GM19324 (cell line): ENCODE results near the gene UNC79.

Experiments
- ATAC-seq: cut with Tn5 transposase; IDR thresholded peaks from one replicate; pipeline ENCODE4 v1.9.1; 2021; ENCODE audit warnings: mild to moderate bottlenecking, moderate library complexity; ENCODE audit not compliant: unreplicated experiment, low FRiP score

UNC79 gene

DNA sequence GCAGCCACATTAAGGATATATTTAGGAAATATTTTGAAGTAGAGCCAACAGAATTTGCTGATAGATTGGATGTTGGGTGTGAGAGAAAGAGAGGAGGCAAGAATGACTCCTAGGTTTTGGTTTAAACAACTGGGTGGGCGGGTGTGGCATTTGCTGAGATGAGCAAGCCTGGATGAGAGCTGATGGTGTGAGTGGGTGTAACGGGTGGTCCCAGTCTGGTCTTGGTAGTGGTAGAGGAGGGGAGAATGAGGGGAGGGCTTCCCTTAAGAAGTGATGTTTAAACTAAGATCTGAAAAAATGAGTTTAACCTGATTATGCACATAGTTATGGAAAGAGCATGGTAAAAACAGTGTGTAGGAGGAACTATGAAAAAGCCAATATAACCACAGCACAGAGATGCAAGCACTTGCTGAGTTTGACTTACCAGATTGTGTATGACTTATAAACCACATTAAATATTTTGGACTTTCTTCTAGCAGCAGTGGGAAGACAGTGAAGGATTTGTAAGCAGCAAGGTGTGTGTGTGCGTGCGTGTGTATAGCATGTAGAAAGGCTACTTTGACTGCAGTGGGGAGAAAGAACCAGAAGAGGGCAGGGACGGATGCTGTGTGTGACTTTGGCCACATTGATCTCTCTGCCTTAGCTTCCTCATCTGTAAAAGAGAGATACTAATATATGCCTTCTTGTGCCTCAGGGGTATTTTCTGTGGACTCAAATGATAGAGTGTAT lies 217.9 kb downstream of the UNC79 start:
- no peak for ATAC-seq

DNA sequence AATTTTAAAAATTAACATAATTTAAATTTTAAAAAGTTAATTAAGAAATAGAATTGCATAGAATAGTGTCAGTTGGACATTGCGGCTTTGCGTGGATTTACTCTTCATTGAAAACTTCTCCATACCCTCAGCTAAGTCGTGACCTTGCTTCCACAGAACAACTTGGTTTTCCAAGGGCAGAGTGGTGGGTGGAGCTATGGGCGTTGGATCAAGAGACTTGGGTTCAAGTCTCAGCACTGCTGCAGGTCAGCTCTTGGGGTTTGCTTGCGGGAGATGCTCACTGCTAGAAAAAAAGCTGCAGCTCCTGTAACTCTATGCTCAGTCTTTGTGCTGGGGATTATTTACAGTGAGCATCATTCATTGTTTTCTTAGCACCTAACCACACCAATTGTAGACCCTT lies 223.9 kb downstream of the UNC79 start:
- ATAC-seq = no peak

DNA sequence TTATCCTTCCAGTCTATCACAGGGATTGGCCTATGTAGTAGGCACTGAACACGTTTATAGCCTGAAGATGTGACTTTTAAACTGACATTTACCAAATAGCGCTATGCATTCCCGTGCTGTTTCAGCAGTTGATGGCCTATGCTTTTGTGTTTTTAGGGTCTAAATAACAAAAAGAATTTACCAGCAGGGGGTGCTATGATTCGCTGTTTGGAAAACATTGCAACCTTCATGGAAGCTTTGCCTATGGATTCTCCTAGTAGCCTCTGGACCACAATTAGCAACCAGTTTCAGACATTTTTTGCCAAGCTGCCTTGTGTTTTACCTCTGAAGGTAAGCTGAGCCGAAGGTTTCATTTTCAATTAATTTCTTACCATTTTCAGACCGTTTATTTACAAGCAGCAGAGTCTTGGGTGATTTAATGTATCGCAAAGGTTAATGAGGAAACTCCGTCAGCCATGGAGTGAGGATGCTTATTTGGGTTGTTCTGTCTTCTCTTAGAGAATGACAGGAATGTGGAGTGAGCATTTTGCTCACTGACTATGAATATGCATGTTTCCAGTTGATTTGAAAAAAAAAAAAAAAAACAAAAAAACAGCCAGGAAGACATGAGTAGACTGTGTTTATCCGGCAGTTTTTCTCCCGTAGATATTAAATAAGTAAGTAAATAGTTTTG lies 224.5 kb downstream of the UNC79 start:
- no peak for ATAC-seq

DNA sequence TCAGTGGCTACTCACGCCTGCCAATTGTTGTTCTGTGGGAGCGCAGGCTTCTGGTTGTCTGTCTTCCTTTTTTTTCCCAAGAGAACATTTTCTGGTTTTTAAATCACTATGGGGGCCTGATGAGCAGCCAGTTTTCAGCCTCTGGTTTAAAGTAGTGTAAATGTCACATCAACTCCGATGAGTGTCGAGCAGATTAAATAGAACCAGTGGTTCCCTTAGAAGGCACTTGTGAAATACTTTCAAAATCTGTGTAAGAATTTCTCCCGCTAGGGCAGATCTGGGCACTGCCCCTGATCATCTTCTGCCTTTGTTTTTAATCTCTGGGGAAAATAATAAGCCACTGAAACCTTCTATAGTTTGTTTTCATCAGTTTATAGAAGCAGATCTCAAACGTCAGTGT lies 227.1 kb downstream of the UNC79 start:
- no peak for ATAC-seq

DNA sequence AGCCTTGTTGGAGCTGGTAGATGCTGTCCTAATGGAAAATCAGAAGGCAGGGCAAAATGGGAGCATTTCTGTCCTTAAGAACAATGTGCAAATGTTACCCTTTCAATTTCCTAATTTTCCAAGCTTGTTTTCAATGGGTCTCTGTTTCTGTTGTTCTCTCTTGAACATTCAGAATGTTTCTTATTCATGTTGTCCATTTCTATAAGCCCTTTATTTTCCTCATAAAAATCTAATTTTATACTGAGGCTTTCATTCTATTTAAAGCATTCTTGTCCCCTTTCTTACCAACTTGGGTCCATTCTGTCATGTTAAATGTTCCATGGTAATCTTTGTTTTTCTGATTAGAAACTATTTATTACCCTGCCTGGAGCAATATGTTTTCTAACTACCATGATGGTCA lies 232.6 kb downstream of the UNC79 start:
- ATAC-seq = no peak

DNA sequence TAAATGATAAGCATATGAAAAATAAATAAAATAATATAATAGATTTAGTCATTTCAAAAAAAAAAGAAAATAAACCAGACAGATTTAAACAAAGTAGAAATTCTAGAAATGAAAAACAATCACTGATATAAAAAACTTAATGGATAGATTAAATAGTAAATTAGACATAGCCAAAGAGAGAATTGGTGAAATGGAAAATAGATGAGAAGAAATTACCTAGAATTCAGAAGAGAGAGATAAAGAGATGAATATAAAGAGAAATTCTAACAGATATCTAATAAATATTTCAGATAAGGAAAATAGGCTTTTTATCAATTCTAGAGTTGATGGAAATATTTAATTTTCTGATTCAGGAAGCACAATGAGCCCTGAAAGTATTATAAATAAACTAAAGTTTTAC lies 234.4 kb downstream of the UNC79 start:
- no peak for ATAC-seq

DNA sequence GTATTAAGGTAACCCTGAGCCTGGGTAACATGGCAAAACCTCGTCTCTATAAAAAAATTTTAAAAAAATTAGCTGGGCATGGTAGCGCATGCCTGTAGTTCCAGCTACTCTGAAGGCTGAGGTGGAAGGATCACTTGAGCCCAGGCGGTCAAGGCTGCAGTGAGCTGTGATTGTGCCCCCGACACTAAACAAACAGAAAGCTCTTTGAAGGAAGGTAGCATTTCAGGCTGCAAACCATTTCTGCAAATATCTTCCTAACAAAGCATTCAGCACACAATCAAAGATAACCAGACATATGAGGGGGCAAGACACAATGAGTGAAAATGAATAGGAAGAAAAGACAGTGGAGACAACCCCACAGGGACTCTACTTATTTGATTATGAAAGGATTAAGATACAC lies 238.9 kb downstream of the UNC79 start:
- no peak for ATAC-seq

DNA sequence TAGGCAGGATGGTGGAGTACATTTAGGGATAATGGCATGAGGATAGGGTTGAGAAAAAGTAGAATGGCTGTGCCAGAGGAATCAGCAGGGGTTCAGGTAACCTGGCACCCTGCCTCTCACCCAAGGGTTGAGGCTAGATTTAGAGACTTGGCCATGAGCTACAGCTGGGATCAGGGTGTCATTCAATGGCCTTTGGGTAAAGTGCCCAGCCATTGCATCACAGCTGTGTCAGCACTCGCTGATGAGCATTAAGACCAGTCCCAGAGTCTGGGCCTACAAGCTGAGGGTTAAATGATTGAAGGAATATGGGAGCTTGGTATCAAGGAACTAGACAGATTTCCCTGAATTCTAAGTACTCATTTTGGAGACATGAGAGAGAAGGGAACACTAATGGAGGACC lies 243.6 kb downstream of the UNC79 start:
- ATAC-seq = no peak

DNA sequence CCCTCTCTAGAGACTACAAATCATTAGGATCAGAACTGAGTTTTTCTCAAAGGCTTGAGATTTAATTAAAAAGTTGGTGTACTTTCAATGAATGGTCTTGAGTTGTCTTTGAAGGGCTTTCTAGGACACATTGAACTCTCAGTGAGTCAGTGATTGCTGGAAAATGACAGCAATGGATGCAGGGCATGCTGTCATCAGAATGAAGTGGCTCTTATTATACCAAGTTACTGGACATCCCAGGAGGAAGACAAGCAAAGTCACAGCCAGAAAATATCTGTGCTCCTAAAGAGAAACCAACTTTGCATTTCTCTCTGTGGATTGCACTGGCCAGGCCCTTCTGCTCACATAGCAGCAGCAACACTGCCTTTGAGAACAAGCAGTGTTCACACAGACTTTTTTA lies 244.9 kb downstream of the UNC79 start:
- no peak for ATAC-seq

DNA sequence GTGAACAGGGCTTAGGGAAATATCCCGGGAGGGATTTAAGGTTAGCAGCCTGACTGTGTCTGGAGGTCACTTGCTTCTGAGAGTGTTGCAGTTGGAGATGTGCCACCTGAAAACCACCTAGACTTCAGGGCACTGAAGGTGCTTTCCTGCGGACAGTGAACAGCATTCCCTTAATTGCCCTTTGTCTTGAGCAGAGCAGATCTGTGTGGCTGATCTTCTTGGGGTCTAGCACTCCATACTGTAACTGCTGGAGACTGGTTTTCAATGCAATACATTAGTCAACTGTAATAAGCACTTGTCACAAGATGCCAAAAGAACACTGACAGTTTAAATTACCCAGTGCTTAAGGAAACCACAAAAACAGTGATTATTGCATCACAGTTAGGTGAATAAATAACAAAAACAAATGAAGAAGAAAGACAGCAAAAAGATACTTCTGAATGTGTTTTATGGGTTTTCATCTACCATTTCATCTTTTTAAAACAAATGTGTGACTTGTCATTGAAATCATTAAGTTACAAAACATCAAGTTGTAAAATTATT lies 245.7 kb downstream of the UNC79 start:
- ATAC-seq = no peak

DNA sequence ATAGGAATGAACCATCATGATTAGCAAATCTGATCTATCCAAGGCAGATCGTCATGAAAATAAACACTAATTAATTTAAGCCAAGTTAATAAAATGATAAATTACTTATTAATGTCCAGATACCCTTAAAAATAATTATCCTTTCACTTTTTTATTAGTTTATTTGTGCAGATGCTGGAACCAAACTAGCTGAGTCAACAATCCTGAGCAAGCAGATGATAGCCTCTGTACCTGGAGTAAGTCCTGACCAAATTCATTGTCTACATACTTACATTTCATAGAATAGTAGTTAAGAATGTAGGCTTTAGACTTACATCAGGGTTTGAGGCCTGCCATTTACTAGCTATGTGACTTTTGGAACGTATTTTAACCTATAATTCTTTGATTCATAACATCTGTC lies 251.7 kb downstream of the UNC79 start:
- ATAC-seq = no peak

DNA sequence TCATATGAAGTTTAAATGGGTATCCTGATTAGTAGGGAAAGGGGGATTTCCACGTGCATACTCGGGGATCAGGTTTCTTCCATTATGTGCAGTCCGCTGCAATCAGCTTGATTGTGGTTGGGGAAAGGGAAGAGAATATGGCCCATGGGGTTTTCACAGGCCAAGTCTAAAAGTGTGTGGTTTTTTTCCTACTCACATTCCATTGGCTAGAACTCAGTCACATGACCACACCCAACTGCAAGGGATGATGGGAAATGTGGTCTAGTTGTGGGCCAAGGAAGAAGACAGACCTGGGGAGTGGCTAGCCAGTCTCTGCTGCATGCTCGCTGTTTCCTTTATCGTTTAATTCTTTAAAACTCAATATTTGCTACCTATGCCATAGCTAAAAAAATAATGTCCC lies 252.5 kb downstream of the UNC79 start:
- ATAC-seq = no peak

DNA sequence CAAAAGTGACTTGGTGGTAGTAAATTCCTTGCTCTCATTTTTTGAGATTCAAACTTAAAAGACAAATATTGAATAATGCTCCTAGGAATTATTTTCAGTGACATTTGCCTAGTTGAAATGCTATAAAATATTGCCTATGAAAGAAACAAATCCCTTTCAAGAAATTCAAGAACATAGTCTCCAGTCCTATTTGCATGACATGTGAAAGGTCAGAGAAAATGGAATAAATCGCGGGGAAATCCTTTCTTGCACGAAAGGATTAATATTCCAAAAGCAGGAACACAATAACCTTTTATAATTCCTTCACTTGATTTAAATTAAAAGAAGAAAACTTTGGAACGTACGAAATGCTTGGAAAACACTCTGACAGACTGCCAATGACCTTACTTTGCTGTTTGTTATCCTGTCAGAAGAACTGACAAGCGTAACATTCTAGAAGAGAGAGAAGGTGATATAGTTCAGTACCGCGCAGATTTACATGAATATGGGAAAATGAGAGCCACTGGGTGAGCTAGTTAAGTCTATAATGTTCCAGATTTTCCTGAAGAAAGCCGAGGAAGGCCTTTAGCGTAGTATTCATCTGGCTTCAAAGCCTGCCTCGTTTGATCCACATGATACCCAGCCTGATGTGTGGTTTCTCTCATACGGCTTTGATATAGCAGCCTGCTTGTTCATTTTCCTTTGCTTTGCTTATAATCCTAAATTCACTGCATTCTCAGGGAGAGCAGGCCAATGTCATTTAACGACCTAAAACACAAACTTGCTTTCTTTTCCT lies 254.6 kb downstream of the UNC79 start:
- ATAC-seq = no peak

DNA sequence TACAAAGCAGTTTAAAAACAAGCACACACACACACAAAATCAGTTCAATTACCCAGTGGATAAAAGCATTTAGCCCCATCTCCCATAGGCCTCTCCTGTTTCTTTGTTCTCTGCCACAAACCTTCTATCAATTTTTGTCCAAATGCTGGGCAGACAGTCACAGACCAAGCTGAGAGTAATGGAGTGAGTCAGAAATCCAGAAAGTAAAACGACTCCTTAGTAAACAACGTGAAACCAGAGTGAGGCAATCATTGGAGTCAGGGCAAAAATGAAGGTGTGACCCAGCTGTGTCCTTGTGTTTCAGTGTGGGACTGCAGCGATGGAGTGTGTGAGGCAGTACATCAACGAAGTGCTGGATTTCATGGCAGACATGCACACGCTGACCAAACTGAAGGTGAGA lies 255.5 kb downstream of the UNC79 start:
- ATAC-seq = no peak

DNA sequence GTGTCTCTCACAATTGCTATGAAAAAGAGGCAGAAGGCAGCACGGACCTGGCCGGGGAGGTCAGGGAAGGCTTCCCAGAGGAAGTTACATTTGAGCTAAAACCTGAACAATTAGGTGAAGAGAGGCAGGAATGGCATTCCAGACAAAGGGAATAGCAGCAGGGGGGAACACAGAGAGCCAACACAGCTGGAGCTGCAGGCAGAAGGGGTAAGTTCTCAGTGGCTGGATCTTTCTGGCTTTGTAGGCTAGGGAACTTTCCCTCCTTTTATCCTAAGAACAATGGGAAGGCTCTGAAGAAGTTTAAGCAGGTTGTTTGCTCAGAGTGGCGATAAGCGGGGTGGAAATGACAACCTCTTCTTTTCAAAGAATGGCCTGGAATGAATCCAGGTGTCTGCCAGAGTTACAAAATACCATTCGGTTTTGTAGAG lies 257.5 kb downstream of the UNC79 start:
- ATAC-seq = no peak

DNA sequence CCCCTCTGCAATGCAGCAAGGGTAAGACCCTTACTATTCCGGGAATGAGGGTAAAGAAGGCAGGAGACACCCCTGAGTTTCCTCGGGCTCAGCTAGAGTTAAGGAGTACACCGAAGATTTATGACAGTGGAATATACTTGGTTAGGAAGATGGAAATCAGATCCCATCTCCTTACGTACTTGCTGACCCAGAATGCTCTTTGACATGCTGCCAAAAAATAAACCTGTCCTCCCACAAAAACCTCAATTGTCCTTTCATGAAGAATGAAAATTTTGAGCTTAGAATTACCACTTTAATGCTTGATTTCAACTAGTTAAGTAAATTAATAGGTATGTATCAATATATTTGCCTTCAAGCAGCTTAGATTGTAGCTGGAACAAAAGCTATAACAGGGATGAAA lies 258.1 kb downstream of the UNC79 start:
- ATAC-seq = no peak

DNA sequence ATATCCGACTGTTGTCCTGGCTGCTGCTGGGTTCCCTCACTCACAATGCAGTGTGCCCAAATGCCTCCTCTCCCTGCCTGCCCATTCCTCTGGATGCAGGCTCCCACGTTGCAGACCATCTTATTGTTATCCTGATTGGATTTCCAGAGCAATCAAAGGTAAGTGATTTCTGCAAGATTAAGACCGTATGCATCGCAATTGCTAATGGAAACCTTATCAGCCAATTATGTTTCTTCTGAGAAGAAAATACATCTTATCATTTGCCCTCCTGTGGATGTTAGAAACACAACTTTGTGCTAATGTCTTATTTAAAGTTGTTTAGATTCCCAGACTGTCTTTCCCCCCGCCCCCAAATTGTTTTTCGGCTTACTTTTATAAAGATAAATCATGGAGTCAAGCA lies 259.4 kb downstream of the UNC79 start:
- ATAC-seq = no peak

DNA sequence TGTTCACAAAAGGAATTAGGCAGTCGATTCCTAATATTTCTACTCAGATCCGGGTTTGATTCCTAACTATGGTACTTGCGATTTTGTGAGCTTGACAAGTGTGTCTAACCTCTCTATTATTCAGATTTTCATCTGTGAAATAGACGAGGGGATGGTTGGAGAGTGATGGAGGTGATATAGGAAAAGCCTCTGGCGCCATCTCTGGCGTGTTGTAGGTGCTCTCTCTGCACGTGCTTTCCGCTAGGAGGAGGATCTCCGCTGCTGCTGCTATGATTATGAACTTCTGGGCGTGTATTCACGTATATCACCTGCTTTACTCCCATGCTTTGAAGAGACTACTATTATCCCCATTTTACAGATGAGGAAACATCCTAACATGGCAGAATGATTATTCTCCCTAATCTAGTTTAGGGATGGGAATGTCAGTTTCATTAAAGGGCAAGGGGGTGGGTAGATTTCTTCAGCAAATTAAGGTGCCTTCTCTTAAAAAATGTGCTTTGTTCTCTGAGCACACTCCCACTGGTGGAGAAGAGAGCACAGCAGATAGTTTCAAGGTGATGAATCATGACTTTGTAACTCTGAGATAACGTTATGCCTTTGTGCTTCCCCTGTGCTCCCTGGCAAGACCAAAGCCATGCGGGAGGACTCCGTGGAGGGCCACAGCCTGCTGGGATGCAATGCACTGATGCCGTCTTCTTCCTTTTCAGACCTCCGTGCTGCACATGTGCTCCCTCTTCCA lies 260.5 kb downstream of the UNC79 start:
- ATAC-seq = no peak

DNA sequence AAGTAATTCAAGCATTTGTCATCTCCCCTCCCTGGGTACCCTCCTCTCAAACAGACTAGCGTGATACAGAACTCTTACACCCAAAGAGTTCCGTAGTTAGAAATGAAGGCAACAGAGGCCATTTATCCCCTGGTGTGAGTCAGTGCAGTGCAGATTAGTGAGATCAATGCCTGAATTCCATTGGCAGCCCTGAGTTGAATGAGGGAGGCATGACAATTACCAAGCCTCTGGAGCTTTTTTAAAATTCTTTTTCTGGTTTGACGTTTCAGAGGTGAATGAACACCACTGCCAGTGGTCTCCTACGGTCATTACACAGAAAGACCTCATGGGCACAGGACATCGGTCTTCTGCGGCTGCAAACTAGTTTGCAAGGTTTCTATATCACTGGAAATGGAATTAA lies 263.2 kb downstream of the UNC79 start:
- ATAC-seq = no peak

DNA sequence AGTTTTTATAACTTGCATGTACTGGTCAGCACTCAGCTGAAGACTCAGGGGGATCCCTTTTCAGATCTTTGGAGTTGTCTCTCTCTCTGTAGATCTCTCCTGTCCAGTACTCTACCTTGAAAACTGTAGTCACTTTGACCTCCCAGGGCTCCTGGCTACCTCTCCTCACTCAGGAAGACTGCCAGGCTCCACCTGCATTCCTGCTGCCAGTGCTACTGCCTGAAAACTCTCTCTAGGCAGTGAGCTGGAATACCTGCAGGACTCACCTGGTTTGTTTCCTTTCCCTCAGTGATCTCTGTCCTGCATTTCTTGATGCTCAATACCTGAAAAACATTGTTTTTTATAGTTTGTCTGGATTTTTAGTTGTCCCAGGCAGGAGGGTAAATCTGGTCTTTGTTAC lies 270.2 kb downstream of the UNC79 start:
- ATAC-seq = no peak

DNA sequence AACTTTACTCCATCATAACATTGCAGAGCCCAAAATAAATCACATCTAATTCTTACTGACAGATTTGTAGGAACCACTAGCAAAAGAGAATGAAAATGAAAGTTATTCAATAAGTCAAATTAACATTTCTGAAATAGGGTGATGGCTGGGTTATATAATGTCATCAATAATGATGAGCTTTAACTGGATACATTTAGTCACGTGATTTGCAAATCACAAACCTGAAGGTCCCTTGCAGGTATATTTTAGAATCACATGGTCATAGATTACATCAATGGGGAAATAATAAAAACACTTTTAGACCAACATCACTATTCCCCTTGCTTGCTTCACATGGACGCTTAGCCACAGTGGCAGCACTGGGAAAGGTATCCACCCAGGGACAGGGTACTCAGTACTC lies 270.8 kb downstream of the UNC79 start:
- no peak for ATAC-seq
